K562 (cell line): ENCODE measurements around the gene SLC25A44. TPM values are rescaled to one million over a fixed set of nuclear protein-coding genes. Genes with fewer than 3 reads are reported as not detected.
A peak's percentile ranks its signal among the peaks of the same experiment; 100 is the strongest.

Source experiments
- ATAC-seq: fragments of 200-7000 bp; cut with Tn5 transposase; 3 replicates; pipeline ENCODE4 v1.9.1; 2020; ENCODE audit warnings: moderate library complexity
- BruUV-seq: library from RNA; stranded (reverse); fragments of 400-500 nt; replicated peaks from 2 replicates; lab custom pipeline; 2021; lab: Mats Ljungman, UMichigan
- CTCF ChIA-PET: fragments of 300-600 bp; formaldehyde crosslinking; extraction: SDS; loops from one replicate; lab custom pipeline; 2021; ENCODE audit warnings: low intra/inter-chr PET ratio; lab: Yijun Ruan, JAX
- POLR2A ChIA-PET: fragments of 300-600, 350-650 bp; sonication (Branson Sonifier 250); formaldehyde crosslinking; extraction: SDS; loops from one replicate; lab custom pipeline; 2021; ENCODE audit warnings: antibody characterized with exemption, inconsistent platforms; lab: Yijun Ruan, JAX
- DNase-seq, 4 experiments: peaks; one replicate each; pipeline versions ENCODE4 v3.0.0 to v3.0.0-alpha.2; 2011 to 2018; ENCODE audit warnings: low spot score in 3 of 4, mixed read lengths in 3 of 4; ENCODE audit errors: extremely low read depth in 1 of 4
- FAIRE-seq: peaks from 2 replicates; lab custom pipeline; 2011; peaks lifted over from hg19 to GRCh38; lab: Jason Lieb, UNC
- H2AFZ ChIP-seq: 2 replicates; pipeline ENCODE4 v1.6.0; 2011; ENCODE audit warnings: low read depth, low read length, control low read depth, inconsistent platforms
- H3K27ac ChIP-seq: fragments of 200-600 bp; 3 replicates; pipeline ENCODE4 v1.8.0; 2011; ENCODE audit warnings: low read depth, mild to moderate bottlenecking, control low read depth, inconsistent platforms, low read length, moderate library complexity, mixed read lengths; ENCODE audit errors: extremely low read depth
- H3K27me3 ChIP-seq, 2 experiments: fragments of 300-600 bp in 1 of 2; 2 replicates in 1 of 2; 3 replicates in 1 of 2; pipeline versions ENCODE4 v1.6.0 to v1.8.0; 2011; ENCODE audit warnings: inconsistent platforms in 2 of 2, low read length in 2 of 2, mild to moderate bottlenecking in 1 of 2, mixed read lengths in 1 of 2, moderate library complexity in 1 of 2; ENCODE audit not compliant: control insufficient read depth in 2 of 2, insufficient read depth in 2 of 2
- H3K36me3 ChIP-seq: fragments of 300-600 bp; 3 replicates; pipeline ENCODE4 v1.8.0; 2011; ENCODE audit warnings: mild to moderate bottlenecking, low read length, inconsistent platforms; ENCODE audit not compliant: control insufficient read depth, insufficient read depth
- H3K4me1 ChIP-seq, 2 experiments: fragments of 200-600 bp in 1 of 2; replicated peaks in 1 of 2; 2 replicates in 1 of 2; 3 replicates in 1 of 2; pipeline versions ENCODE4 v1.5.1 to v1.8.0; 2011; ENCODE audit warnings: inconsistent platforms in 2 of 2, low read length in 2 of 2, mild to moderate bottlenecking in 1 of 2, mixed read lengths in 1 of 2, moderate library complexity in 1 of 2; ENCODE audit not compliant: control insufficient read depth in 2 of 2, insufficient read depth in 2 of 2
- H3K4me2 ChIP-seq: 2 replicates; pipeline ENCODE4 v1.6.1; 2011; ENCODE audit warnings: low read length, control low read depth, inconsistent platforms, mixed read lengths; ENCODE audit not compliant: insufficient read depth
- H3K4me3 ChIP-seq: fragments of 200-600 bp; sonication (generic), shearing (Covaris generic); 2 replicates; pipeline ENCODE4 v1.5.1; 2016; ENCODE audit warnings: control low read depth, inconsistent platforms
- H3K79me2 ChIP-seq: fragments of 200-600 bp; 3 replicates; pipeline ENCODE4 v1.8.0; 2011; ENCODE audit warnings: low read length, inconsistent platforms; ENCODE audit not compliant: control insufficient read depth, insufficient read depth
- H3K9ac ChIP-seq, 2 experiments: 2 replicates each; pipeline versions ENCODE4 v1.6.0 to v1.6.1; 2011; ENCODE audit warnings: low read depth in 2 of 2, low read length in 2 of 2, control low read depth in 1 of 2, inconsistent platforms in 1 of 2, mild to moderate bottlenecking in 1 of 2, mixed read lengths in 1 of 2; ENCODE audit not compliant: insufficient read depth in 1 of 2
- H3K9me1 ChIP-seq: one replicate; pipeline ENCODE4 v1.6.0; 2011; ENCODE audit warnings: inconsistent platforms, mild to moderate bottlenecking, low read length, moderate library complexity; ENCODE audit not compliant: control insufficient read depth, insufficient read depth
- H3K9me3 ChIP-seq: replicated peaks from 2 replicates; pipeline ENCODE4 v1.5.1; 2011; ENCODE audit warnings: low read depth, low read length, inconsistent platforms; ENCODE audit not compliant: control insufficient read depth, insufficient read depth
- H4K20me1 ChIP-seq: replicated peaks from 2 replicates; pipeline ENCODE4 v1.6.1; 2011; ENCODE audit warnings: low read length, inconsistent platforms, mixed read lengths; ENCODE audit not compliant: control insufficient read depth, insufficient read depth
- AFF4 ChIP-seq: sonication (generic); formaldehyde crosslinking; IDR thresholded peaks from 2 replicates; pipeline ENCODE4 v1.8.0; 2023; ENCODE audit warnings: mild to moderate bottlenecking, missing genetic modification reagents
- CTBP1 ChIP-seq: fragments of 450-650 bp; IDR thresholded peaks from 2 replicates; pipeline ENCODE4 v1.6.1; 2016; ENCODE audit warnings: borderline replicate concordance
- EGR1 ChIP-seq: fragments of 450-650 bp; conservative IDR thresholded peaks from 2 replicates; pipeline ENCODE4 v1.6.1; 2017; ENCODE audit warnings: mild to moderate bottlenecking
- FOSL1 ChIP-seq: fragments of 200-800 bp; sonication (Bioruptor generic); conservative IDR thresholded peaks from 2 replicates; pipeline ENCODE4 v1.6.1; 2016; ENCODE audit warnings: missing genetic modification characterization, missing compliant biosample characterization
- FOXP1 ChIP-seq: sonication (generic); formaldehyde crosslinking; IDR thresholded peaks from 2 replicates; pipeline ENCODE4 v1.8.0; 2022; ENCODE audit warnings: mild to moderate bottlenecking, missing genetic modification reagents
- JUN ChIP-seq, 2 experiments: sonication (generic) in 1 of 2; formaldehyde crosslinking in 1 of 2; IDR thresholded peaks; 2 replicates each; pipeline versions ENCODE4 v1.6.1 to v1.8.0; 2012 to 2022; ENCODE audit warnings: borderline replicate concordance in 2 of 2, mild to moderate bottlenecking in 2 of 2, improper control_type of control experiment in 1 of 2, low read depth in 1 of 2, low read length in 1 of 2, missing genetic modification reagents in 1 of 2
- LEF1 ChIP-seq: fragments of 450-650 bp; IDR thresholded peaks from 2 replicates; pipeline ENCODE4 v1.6.1; 2016; ENCODE audit warnings: mild to moderate bottlenecking
- NR2C2 ChIP-seq, 2 experiments: fragments of 200-800 bp in 1 of 2; sonication (Bioruptor generic) in 1 of 2; sonication (generic) in 1 of 2; formaldehyde crosslinking in 1 of 2; IDR thresholded peaks; 2 replicates each; pipeline versions ENCODE4 v1.6.1 to v1.8.0; 2016 to 2022; ENCODE audit warnings: mild to moderate bottlenecking in 1 of 2, missing compliant biosample characterization in 1 of 2, missing genetic modification characterization in 1 of 2, missing genetic modification reagents in 1 of 2
- TEAD1 ChIP-seq, 2 experiments: fragments of 450-650 bp in 1 of 2; sonication (generic) in 1 of 2; formaldehyde crosslinking; IDR thresholded peaks; 2 replicates each; pipeline versions ENCODE4 v1.4.0 to v1.8.0; 2020 to 2022; ENCODE audit warnings: mild to moderate bottlenecking in 2 of 2, missing genetic modification reagents in 1 of 2
- ZFP36 ChIP-seq: fragments of 150-350 bp; IDR thresholded peaks from 2 replicates; pipeline ENCODE4 v1.6.1; 2018; ENCODE audit warnings: low read length, low read depth; ENCODE audit not compliant: partially characterized antibody
- ZFP91 ChIP-seq: sonication (generic); formaldehyde crosslinking; IDR thresholded peaks from 2 replicates; pipeline ENCODE4 v1.8.0; 2022; ENCODE audit warnings: mild to moderate bottlenecking, missing genetic modification reagents
- WGBS: fragments of 100-300 bp; shearing (Covaris generic); methylation state at CpG from one replicate; pipeline ENCODE4 v1.1.6; 2016; ENCODE audit warnings: low coverage, mixed read lengths; ENCODE audit not compliant: insufficient coverage; ENCODE audit errors: missing lambda C conversion rate; 5-methylcytosine and 5-hydroxymethylcytosine counted together
- in situ Hi-C: fragments of 300-500 bp; cut with MboI; formaldehyde crosslinking; loops from 4 replicates; pipeline ENCODE4 v1.15.0; 2018; ENCODE audit warnings: inconsistent platforms, mixed read lengths
- intact Hi-C: fragments of 100-400 bp; cut with micrococcal nuclease; formaldehyde crosslinking; loops from 2 replicates; pipeline ENCODE4 v1.14.2; 2022
- polyA plus RNA-seq, 8 experiments: library from polyadenylated mRNA; depleted of rRNA in 4 of 8; stranded (reverse) in 5 of 8; unstranded in 3 of 8; fragments of >200 nt; fragmentation: Nextera tagmentation in 2 of 8; fragmentation: Illumina TruSeq in 1 of 8; extraction: Ambion mirVana in 2 of 8; extraction: Trizol in 1 of 8; gene quantifications; 2 replicates each; pipeline versions ENCODE4 v1.2.1 to v1.2.3, GENCODE V29; 2011 to 2014; ENCODE audit warnings: inconsistent platforms in 1 of 8, missing spikeins in 1 of 8
- total RNA-seq, 7 experiments: library from RNA; depleted of rRNA in 6 of 7; stranded (reverse); fragments of >200 nt in 6 of 7; fragmentation: Illumina TruSeq in 2 of 7; extraction: Trizol in 2 of 7; gene quantifications; 2 replicates each; pipeline versions ENCODE4 v1.2.1 to v1.2.3, GENCODE V29; 2011 to 2021; ENCODE audit warnings: low replicate concordance in 1 of 7

SLC25A44 gene
- total and polyA plus RNA-seq, 9 of the 15 experiments (the other 6 are each of a cell fraction or from before 2014, with no cell fraction given): 4.4 to 22.8 (median 12.5) TPM

DNA sequence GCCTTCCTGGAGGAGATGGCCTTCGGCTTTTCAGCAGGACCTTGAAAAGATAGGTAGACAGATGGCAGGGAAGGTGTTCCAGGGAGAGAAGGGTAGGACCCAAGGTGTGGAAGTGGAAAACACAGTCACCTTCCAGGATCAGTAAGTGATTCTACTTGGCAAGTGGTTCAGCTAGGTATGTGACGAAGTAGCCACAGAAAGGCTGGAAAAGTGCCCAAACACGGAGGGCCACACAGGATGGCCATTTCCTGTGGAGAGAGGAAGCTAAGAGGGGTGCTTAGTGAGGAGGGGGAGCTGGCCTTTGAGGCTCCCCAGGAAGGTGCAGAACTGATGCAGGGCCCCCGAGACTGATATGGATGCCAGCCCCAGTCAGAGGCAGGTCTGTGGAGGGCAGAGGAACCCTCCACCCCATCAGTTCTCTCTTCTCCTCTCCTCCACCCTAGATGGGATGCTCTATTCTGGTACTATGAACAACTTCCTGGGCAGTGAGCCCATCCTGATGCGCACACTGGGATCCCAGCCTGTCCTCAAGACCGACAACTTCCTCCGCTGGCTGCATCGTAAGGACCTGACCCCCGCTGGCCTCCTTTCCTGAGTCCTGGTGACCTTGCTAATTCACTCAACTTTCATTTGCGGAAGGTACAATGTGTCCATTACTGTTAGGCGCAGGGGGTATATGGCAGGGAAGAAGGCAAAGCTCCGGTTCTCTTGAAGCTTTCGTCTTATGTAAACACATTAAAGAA is 33.7 kb upstream of the SLC25A44 start:
- in situ Hi-C loops (no loop called here), intact Hi-C loops (no loop called here)
- FAIRE-seq (no peak), DNase-seq (no peak), ATAC-seq (peak; percentile 5; the same call in 2 of the 3 replicates)
- peak overlapping the region; percentile 97 for H2AFZ ChIP-seq
- ChIA-PET CTCF (no interaction called here), POLR2A (interaction anchor here (0.6 to 1.6 kb wide), 3 partner anchors 10 to 53 kb away, joined by 3 to 6 read pairs (median 6); partner anchors contain the start of gene PMF1)
- H3K4me3 ChIP-seq: peak overlapping the region; percentile 37
- peaks cover 23% of the 10 kb centered on the region in 2 experiments for H3K4me1 ChIP-seq
- H3K36me3 ChIP-seq: no peaks in the 10 kb centered on the region
- no peaks in the 10 kb centered on the region for H4K20me1 ChIP-seq
- no TSS peak for BruUV-seq
- H3K27ac ChIP-seq: peak overlapping the region; percentile 60; the same call in 1 of the 3 replicates
- 0 out of 2 replicates have a peak, but pooled peaks have one; percentile 3 for TF ChIP-seq AFF4 (CRISPR knock-in tag)
- peak; percentile 21; the same call in 1 of the 2 replicates for TF ChIP-seq ZFP91 (CRISPR knock-in tag)
- peak; percentile 14; the same call in 1 of the 2 replicates for TF ChIP-seq CTBP1
- TF ChIP-seq NR2C2 (CRISPR knock-in tag; IDR thresholded peaks at IDR 0.05): 0 out of 2 replicates have a peak, but pooled peaks have one; percentile 23
- no peak for TF ChIP-seq NR2C2 (tag; IDR thresholded peaks at IDR 0.05)
- TF ChIP-seq EGR1: no peak
- TF ChIP-seq FOXP1 (CRISPR knock-in tag): 0 out of 2 replicates have a peak, but pooled peaks have one; percentile 32
- TF ChIP-seq TEAD1 (CRISPR knock-in tag; IDR thresholded peaks at IDR 0.05): 0 out of 4 replicates have a peak, but pooled peaks of 1 of the 2 experiments have one; percentile 3
- no peak for TF ChIP-seq JUN (IDR thresholded peaks at IDR 0.05; ENCODE audit: borderline replicate concordance, low read depth, low read length)
- peak; percentile 8; the same call in 1 of the 2 replicates for TF ChIP-seq JUN (CRISPR knock-in tag; IDR thresholded peaks at IDR 0.05; ENCODE audit: borderline replicate concordance)
- peak; percentile 20 for TF ChIP-seq ZFP36
- no peak for TF ChIP-seq LEF1
- 0 out of 2 replicates have a peak, but pooled peaks have one; percentile 2 for TF ChIP-seq FOSL1
- TF ChIP-seq, all 486 proteins: peak for 9
- Histone ChIP-seq H3K9me3 (no peaks in the 10 kb centered on the region), H3K4me2 (peak overlapping the region; percentile 85), H3K27me3 (no peaks in the 10 kb centered on the region), H3K79me2 (no peaks in the 10 kb centered on the region), H3K9ac (peak overlapping the region; percentile 61 to 84), H3K9me1 (no peaks in the 10 kb centered on the region)
- WGBS: 52% methylated on average over 10 of the region's 13 CpGs
